ENCODE data around the gene SMTNL2.
"Not testable (repeated sequence)": the region's sequence is repeated elsewhere in the genome, so short reads cannot be mapped to it uniquely, and the experiment has no call there.

SMTNL2 gene

DNA sequence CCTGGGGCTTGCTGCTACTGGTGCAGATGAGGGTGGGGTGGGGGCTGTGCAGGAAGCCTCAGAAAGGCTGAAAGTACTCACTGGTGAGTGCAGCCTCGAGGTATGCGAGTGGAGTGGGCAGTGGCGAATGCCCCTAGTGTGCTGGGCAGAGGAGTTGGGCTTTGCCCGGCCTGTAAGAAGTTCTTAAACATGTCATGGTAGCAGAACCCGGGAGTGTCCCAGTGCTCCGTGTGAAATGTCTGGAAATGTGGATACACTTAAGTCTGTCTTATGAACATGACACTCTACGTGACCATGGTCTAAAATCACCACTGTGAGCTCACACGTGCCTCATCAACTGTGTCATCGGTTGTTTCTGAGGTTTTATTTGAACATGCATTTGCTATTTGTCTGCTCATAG lies 1.7 kb downstream of the SMTNL2 start:
- TF ChIP-seq JUND (IDR thresholded peaks at IDR 0.05; ENCODE audit: low read depth), result no peak
- no peak for DNase-seq (ENCODE audit: low read depth in 1 of 2, low spot score in 1 of 2)
- in situ Hi-C loops (cut with HindIII; ENCODE audit: low pct_unique_long_range_greater_than_20kb, low sequenced_read_pairs), result no loop called here

DNA sequence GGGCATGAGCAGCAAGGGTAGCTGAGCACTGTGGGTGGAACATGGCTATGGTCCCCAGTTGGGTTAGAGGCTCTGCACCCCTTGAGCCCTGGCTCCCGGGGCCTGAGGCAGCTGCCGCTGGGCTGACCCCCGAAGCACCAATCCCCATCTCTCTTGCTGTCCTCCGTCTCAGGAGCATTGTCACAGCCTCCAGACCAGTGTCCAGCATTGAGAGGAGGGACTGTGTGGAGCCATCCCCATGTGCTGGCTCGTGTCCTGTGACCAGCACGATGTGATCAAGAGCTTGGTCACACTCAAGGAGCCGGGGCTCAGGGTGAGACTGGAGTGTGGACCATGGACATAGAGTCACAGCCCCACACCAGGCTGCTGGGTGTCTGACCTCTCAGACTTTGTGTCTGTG lies 2.9 kb downstream of the SMTNL2 start:
- no peak for DNase-seq (ENCODE audit: low read depth in 1 of 2, low spot score in 1 of 2)
- in situ Hi-C loops (cut with HindIII; ENCODE audit: low pct_unique_long_range_greater_than_20kb, low sequenced_read_pairs), result no loop called here
- no peak for TF ChIP-seq JUND (IDR thresholded peaks at IDR 0.05; ENCODE audit: low read depth)

DNA sequence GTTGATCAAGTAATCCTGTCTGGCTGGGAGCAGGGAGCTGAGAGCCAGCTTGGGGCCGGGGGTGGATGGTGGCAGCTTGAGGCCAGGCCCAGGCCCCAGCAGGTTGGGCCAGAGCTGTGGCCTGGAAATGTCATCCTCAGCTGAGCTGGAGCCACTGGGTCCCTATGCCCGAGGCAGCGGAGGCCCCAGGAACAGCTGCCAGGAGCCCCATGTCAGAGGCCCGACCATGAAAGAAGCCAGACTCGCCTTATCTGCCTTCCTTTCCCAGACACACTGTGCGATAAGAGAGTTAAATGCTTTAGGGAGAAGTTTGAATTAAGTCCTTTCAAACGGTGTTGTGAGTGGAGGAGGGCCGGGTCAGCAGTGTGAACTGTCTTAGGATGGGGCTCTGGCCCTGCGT lies 3.5 kb downstream of the SMTNL2 start:
- in situ Hi-C loops (cut with HindIII; ENCODE audit: low pct_unique_long_range_greater_than_20kb, low sequenced_read_pairs), result no loop called here
- TF ChIP-seq JUND (IDR thresholded peaks at IDR 0.05; ENCODE audit: low read depth), result no peak
- no peak for DNase-seq (ENCODE audit: low read depth in 1 of 2, low spot score in 1 of 2)

DNA sequence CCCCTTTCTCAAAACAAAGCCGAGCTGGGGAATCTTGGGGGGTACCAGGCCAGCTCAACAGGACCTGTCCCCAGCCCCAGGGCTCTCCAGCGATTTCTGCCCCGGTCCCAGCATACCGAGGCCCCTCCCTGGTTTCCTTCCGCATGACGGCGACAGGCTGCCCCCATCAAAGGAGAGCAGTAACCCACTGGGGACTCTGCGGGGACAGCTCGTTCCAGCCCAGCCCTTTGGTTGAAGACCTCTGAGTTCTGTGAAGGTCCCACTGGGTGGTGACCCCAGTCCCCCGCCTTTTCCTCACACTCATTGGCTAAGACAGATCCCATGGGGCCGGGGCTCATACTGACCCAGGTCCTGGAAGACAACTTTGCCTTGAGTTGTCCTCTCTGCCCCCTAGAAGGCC lies 4.1 kb downstream of the SMTNL2 start:
- no peak for TF ChIP-seq JUND (IDR thresholded peaks at IDR 0.05; ENCODE audit: low read depth)
- no peak for DNase-seq (ENCODE audit: low read depth in 1 of 2, low spot score in 1 of 2)
- in situ Hi-C loops (cut with HindIII; ENCODE audit: low pct_unique_long_range_greater_than_20kb, low sequenced_read_pairs), result no loop called here

DNA sequence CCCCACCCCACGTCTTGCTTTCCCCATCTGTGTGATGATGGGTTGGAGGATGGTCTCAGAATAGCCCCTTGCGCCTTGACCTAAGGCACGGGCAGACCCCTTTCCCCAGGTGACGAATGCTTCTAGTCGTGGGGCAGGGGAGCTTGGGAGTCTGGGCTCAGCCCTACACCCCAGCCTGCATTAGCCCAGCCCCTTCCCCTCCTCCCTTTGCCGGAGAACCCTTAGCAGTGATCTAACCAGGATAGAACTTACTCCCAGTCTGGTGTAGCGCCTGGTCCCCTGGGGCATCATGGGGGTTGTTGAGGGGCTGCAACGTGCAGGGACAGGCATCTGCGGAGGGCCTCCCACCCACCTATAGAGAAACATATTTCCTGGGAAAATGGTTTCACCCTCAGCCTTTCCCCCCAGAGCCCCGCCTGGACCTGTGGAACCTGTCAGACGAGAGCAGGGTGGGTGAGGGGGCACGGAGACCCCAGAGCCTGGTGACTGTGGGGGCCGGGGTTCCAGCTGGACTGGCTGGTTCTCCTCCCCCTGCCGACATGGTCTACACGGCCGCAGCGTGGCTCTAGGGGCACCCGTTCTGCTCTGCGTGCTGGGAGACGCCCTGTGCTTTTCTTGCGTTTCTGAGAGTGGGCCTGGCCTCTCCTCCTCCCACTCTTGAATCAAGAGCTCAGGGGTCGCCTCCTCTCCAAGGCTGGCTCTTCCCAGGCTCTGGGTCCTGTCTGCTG lies 4.7 kb downstream of the SMTNL2 start:
- TF ChIP-seq JUND (IDR thresholded peaks at IDR 0.05; ENCODE audit: low read depth), result no peak
- no peak for DNase-seq (ENCODE audit: low read depth in 1 of 2, low spot score in 1 of 2)
- in situ Hi-C loops (cut with HindIII; ENCODE audit: low pct_unique_long_range_greater_than_20kb, low sequenced_read_pairs), result no loop called here

DNA sequence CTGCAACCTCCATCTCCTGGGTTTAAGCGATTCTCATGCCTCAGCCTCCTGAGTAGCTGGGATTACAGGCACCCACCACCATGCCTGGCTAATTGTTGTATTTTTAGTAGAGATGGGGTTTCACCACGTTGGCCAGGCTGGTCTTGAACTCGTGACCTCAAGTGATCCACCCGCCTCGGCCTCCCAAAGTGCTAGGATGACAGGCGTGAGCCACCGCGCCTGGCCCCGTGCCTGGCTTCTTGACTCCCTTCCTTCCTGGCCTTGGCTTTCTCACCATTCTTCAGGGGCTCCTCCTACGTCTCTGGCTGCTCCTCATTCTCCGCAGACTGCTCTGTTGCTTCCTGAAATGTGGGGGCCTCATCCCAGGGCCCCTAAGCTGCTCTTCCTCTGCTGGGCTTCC lies 5.7 kb downstream of the SMTNL2 start:
- in situ Hi-C loops (cut with HindIII; ENCODE audit: low pct_unique_long_range_greater_than_20kb, low sequenced_read_pairs), result not testable (repeated sequence)

DNA sequence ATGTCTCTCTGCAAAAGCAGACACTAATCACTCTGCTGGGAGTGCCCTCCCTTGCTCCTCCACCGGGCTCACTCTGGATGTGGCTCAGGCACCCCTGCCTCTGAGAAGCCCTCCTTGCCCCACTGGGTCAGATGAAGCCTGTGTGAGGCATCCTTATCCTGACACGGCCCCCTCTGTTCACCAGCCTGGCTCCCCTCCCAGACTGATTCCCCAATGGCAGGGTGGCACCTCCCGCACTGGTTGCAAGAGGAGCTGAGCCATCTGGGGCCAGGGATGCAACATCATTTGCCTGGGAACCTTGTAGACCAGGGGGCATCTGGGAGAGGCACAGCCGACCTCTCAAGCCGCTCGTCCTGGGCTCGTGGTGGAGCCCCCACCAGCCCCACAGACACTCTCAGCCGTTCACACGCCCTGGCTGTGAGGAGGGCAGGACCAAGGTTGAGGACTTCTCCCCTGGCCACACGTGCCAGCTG lies 6.7 kb downstream of the SMTNL2 start:
- in situ Hi-C loops (cut with HindIII; ENCODE audit: low pct_unique_long_range_greater_than_20kb, low sequenced_read_pairs), result no loop called here
- DNase-seq (ENCODE audit: low read depth in 1 of 2, low spot score in 1 of 2), result no peak
- TF ChIP-seq JUND (IDR thresholded peaks at IDR 0.05; ENCODE audit: low read depth), result no peak

More for the DNA sequence above, 5.7 kb downstream of the SMTNL2 start:
- DNase-seq (ENCODE audit: low read depth in 1 of 2, low spot score in 1 of 2), result not testable (repeated sequence)

DNA sequence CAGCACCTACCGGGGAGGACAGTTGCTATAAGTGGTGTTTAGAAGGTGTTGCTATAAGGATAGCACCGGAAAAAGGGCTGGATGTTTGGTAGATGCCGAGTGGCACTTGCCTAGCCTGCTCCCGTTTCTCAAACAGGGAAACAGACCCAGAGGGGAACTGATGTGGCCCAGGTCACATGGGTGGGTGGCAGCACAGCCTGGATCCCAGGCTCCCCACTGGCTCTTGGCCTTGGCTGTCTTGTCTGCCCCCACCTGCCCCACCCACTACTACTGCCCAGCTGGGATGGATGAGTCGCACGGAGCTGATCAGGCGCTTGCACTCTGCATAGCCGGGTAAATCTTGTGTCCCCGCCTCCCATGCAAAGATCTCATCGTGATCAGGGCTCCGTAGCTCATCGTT lies 7.2 kb downstream of the SMTNL2 start:
- DNase-seq (ENCODE audit: low read depth in 1 of 2, low spot score in 1 of 2), result no peak
- TF ChIP-seq JUND (IDR thresholded peaks at IDR 0.05; ENCODE audit: low read depth), result no peak
- in situ Hi-C loops (cut with HindIII; ENCODE audit: low pct_unique_long_range_greater_than_20kb, low sequenced_read_pairs), result no loop called here

DNA sequence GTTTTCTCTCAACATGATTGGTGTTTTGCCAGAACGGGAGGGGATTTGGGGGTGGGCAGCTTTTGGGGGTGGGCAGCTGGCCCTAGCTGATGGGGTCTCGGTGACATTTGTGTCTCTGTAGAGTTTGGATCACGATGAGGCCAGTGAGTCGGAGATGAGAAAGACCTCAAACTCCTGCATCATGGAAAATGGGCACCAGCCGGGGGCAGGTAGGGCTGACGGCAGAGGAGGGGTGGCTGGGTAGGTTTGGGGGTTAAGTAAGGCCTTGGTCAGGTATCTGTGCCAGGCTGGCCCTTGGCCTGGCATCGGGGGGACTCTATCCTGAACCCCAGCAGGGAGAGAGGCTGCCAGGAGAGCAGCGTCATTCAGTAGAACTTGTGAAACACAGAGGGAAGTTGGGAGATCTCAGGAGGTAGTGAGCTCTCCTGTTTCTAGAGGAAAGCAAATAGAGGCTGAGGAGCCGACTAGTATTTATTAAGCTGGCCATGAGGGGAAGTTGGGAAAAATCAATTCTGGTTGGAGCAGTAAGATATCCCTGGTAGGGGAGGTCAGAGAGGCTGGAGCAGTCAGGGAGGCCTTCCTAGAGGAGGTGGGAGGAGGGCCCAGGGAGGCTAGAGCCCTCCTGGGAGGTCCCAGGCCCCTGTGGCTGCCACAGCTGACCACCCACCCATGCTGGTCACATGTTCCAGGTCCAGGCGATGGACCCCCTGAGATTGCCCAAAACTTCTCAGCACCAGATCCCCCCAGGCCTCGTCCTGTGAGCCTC lies 8.1 kb downstream of the SMTNL2 start:
- TF ChIP-seq JUND (IDR thresholded peaks at IDR 0.05; ENCODE audit: low read depth), result no peak
- DNase-seq (ENCODE audit: low read depth in 1 of 2, low spot score in 1 of 2), result no peak
- in situ Hi-C loops (cut with HindIII; ENCODE audit: low pct_unique_long_range_greater_than_20kb, low sequenced_read_pairs), result no loop called here

DNA sequence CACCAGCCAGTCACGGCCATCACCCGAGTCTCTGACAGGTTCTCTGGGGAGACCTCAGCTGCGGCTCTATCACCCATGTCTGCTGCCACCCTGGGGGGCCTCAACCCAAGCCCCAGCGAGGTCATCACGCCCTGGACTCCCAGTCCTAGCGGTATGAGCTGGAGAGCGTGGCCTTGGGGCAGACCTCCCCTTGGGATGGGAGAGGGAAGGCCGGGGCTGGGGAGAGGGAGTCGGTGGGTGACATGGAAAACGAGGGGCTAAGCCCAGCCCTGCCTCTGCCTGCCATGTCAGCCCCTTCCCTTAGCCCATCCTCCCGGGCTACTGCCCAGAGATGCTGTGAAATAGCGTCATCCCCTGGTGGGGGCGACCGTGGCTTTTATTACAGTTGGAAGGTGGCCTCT lies 8.7 kb downstream of the SMTNL2 start:
- no peak for TF ChIP-seq JUND (IDR thresholded peaks at IDR 0.05; ENCODE audit: low read depth)
- in situ Hi-C loops (cut with HindIII; ENCODE audit: low pct_unique_long_range_greater_than_20kb, low sequenced_read_pairs), result no loop called here
- no peak for DNase-seq (ENCODE audit: low read depth in 1 of 2, low spot score in 1 of 2)

DNA sequence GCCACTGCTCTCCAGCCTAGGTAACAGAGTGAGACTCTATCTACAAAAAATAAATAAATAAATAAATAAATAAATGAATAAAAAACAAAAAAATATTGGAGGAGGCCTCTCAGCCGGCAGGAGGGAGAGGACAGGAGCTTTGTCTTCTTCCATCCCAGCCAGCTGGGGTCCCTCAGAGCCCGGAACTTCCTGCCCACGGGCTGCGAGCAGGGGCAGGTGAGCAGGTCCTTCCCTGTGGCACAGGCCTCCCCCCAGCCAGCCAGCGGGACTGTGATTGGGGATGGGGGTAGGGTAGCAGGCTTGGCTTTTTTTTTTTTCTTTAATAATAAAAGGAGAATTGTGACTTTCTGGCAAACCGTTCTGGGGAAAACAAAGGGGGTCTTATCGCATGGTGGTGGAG lies 10.1 kb downstream of the SMTNL2 start:
- in situ Hi-C loops (cut with HindIII; ENCODE audit: low pct_unique_long_range_greater_than_20kb, low sequenced_read_pairs), result no loop called here
- TF ChIP-seq JUND (IDR thresholded peaks at IDR 0.05; ENCODE audit: low read depth), result no peak
- no peak for DNase-seq (ENCODE audit: low read depth in 1 of 2, low spot score in 1 of 2)

DNA sequence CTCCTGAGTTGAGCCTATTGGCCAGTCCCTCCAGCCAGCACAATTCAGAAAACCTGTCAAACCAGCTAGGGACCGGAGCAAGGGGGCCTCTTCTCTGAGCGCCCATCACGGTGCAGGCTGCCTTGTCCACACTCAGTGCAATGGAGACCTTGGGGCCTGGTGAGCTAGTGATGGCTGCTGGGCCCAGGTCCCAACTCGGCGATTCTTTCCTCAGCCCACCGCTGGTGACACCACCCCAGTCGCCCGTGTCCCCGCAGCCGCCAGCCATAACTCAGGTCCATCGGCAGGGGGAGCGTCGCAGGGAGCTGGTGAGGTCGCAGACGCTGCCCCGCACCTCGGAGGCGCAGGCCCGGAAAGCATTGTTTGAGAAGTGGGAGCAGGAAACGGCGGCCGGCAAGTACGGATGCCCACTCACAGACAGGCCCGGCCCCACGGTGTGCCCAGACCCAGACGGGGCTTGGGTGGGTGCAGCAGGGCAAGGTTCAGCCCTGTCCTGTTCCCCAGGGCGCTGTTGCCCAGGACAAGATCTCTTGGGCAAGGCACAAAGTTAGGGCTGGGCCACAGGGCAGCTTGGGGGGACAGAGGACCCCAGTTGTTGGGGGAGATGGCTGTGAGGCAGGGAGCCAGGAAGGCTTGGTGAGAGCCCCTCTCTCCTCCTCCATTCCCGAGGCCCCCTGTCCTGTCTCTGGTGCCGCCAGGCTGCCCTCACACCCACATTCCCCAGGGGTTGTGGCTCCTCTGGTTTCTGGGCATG lies 10.8 kb downstream of the SMTNL2 start:
- in situ Hi-C loops (cut with HindIII; ENCODE audit: low pct_unique_long_range_greater_than_20kb, low sequenced_read_pairs), result no loop called here
- TF ChIP-seq JUND (IDR thresholded peaks at IDR 0.05; ENCODE audit: low read depth), result no peak

DNA sequence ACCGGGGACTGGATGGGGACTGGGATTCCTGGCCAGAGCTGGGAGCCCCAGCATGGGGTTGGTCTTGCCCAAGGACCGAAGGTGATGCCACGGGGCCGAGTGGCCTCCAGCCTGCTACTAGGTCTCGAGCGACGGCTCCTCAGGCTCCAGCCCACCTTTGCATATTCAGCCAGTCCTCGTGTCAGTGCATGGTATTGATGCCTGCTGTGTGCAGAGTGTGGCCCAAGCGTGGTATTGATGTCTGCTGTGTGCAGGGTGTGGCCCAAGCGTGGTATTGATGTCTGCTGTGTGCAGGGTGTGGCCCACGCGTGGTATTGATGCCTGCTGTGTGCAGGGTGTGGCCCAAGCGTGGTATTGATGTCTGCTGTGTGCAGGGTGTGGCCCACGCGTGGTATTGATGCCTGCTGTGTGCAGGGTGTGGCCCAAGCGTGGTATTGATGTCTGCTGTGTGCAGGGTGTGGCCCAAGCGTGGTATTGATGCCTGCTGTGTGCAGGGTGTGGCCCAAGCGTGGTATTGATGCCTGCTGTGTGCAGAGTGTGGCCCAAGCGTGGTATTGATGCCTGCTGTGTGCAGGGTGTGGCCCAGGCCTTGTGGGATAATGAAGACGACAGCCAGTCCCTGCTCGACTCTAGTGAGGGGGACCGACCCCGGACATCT lies 11.5 kb downstream of the SMTNL2 start:
- in situ Hi-C loops (cut with HindIII; ENCODE audit: low pct_unique_long_range_greater_than_20kb, low sequenced_read_pairs); DNase-seq (ENCODE audit: low read depth in 1 of 2, low spot score in 1 of 2): not testable (repeated sequence)

More for the DNA sequence above, 10.8 kb downstream of the SMTNL2 start:
- DNase-seq (ENCODE audit: low read depth in 1 of 2, low spot score in 1 of 2), result no peak
